Measurements from ENCODE around the gene ATP11A. TPM values are rescaled to one million over a fixed set of nuclear protein-coding genes. Genes with fewer than 3 reads are reported as not detected.

The ATP11A gene
- total RNA-seq, 1 experiment from 2014 or later = 80.4 TPM

DNA sequence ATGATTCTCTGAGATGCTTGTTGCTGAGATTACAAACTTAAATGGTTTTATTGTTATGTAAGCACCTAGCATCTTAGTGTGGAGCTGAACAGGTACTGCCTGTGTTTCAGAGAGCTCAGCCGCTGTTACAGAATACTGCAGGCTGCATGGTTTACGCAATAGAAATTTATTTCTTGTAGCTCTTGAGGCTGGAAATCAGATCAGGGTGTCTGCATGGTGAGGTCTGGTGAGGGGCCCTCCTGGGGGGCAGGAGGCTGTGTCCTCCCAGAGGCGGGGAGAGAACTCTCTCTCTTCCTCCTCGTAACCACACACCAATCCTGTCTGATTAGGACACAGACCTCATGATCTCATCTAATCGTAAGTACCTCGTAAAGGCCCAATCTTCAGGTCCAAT lies 13.1 kb downstream of the ATP11A start:
- H3K9ac ChIP-seq (ENCODE audit: low read length) = no peak overlapping the region
- no peaks in the 10 kb centered on the region for H3K27me3 ChIP-seq (ENCODE audit: insufficient read depth, low read length)
- no peak overlapping the region for H3K4me3 ChIP-seq (replicated peaks in 1 of 2; ENCODE audit: low read depth in 1 of 2, low read length in 2 of 2)
- H3K9me3 ChIP-seq (ENCODE audit: control insufficient read depth in 1 of 2, insufficient read depth in 1 of 2, low read depth in 1 of 2, low read length in 2 of 2) = no peaks in the 10 kb centered on the region
- RAD21 ChIA-PET (ENCODE audit: low non-redundant PET in 1 of 2, low total read pairs in 2 of 2, uncharacterized antibody in 2 of 2, unreplicated experiment in 2 of 2) = no interaction called here
- intact Hi-C loops (cut with micrococcal nuclease) = no loop called here
- POLR2A ChIA-PET = no interaction called here
- TF ChIP-seq TCF7L2 (IDR thresholded peaks at IDR 0.05; ENCODE audit: borderline replicate concordance, extremely low read depth, insufficient read depth, insufficient read length) (no peak), SIN3A (IDR thresholded peaks at IDR 0.05; ENCODE audit: low read depth) (no peak), ZFX (IDR thresholded peaks at IDR 0.05) (no peak), ZNF274 (IDR thresholded peaks at IDR 0.05; ENCODE audit: low read depth, low read length) (no peak), EZH2 (IDR thresholded peaks at IDR 0.05) (no peak), POLR2AphosphoS5 (IDR thresholded peaks at IDR 0.05; ENCODE audit: low read depth, low read length) (no peak)
- no peaks in the 10 kb centered on the region for H3K36me3 ChIP-seq (ENCODE audit: control insufficient read depth in 1 of 2, insufficient read depth in 2 of 2, low read length in 2 of 2)
- CTCF ChIA-PET = no interaction called here
- no peak overlapping the region for H2AFZ ChIP-seq (ENCODE audit: low read depth, low read length, poor library complexity, severe bottlenecking)
- no peaks in the 10 kb centered on the region for H3K9me2 ChIP-seq (ENCODE audit: insufficient read depth)
- BruUV-seq (replicated peaks) = no TSS peak
- DNase-seq (ENCODE audit: low read depth, low spot score) (no peak), ATAC-seq (no peak)
- no peaks in the 10 kb centered on the region for H4K20me1 ChIP-seq (ENCODE audit: insufficient read depth)
- no peak overlapping the region for H3K27ac ChIP-seq (ENCODE audit: low read depth, low read length)
- H3K4me2 ChIP-seq (ENCODE audit: low read length) = no peak overlapping the region
- H3K79me2 ChIP-seq (ENCODE audit: insufficient read depth, low read length) = peaks cover 84% of the 10 kb centered on the region
- H3K4me1 ChIP-seq (ENCODE audit: control insufficient read depth in 1 of 2, insufficient read depth in 2 of 2, low read length in 2 of 2) = no peaks in the 10 kb centered on the region

DNA sequence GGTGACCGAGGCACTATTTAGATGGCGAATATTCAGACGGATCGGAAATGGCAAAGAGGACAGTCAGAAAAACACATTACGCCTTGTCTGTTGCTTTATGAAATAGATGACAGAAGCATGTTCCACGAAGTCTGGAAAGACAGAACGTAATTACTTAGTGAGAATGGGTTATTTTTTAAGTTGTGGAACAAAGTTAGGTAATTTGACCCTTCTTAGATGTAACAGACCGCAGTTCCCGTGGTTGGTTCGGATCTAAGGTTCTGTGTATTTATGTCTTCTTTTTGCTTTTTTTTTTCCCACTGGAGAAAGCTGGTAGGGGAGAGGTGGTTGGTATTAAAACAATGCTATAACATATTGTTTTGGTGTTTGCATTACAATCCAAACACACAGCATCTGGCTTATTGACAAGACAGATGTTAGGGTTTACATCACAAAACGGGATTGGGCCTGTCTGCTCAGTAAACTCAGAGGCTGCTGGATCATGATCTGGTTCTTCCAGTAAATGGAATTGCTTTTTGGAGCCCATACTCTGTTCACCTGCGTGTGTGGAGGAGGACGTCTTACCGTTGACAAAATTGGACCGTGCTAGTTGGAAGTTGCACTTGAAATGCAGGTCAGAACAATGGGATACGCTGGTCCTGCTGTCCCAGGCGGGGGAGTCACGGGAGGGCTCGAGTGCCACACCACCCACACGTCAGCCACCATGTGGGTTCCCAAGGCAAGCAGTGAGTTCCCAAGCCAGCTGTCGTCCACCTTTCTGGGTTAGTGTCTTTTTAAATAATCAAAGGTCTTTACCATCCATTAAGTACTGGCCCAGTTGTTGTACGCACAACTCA lies 13.8 kb downstream of the ATP11A start:
- no peaks in the 10 kb centered on the region for H3K27me3 ChIP-seq (ENCODE audit: insufficient read depth, low read length)
- no peak overlapping the region for H3K9ac ChIP-seq (ENCODE audit: low read length)
- no peaks in the 10 kb centered on the region; a peak in 1 of 4 replicates for H3K4me1 ChIP-seq (ENCODE audit: control insufficient read depth in 1 of 2, insufficient read depth in 2 of 2, low read length in 2 of 2)
- intact Hi-C loops (cut with micrococcal nuclease) = no loop called here
- H3K27ac ChIP-seq (ENCODE audit: low read depth, low read length) = no peak overlapping the region
- BruUV-seq (replicated peaks) = no TSS peak
- CTCF ChIA-PET = no interaction called here
- ATAC-seq = no peak
- no peak overlapping the region for H3K4me3 ChIP-seq (replicated peaks in 1 of 2; ENCODE audit: low read depth in 1 of 2, low read length in 2 of 2)
- peaks cover 85% of the 10 kb centered on the region for H3K79me2 ChIP-seq (ENCODE audit: insufficient read depth, low read length)
- RAD21 ChIA-PET (ENCODE audit: low non-redundant PET in 1 of 2, low total read pairs in 2 of 2, uncharacterized antibody in 2 of 2, unreplicated experiment in 2 of 2) = no interaction called here
- H4K20me1 ChIP-seq (ENCODE audit: insufficient read depth) = no peaks in the 10 kb centered on the region
- H3K36me3 ChIP-seq (ENCODE audit: control insufficient read depth in 1 of 2, insufficient read depth in 2 of 2, low read length in 2 of 2) = no peaks in the 10 kb centered on the region
- H3K4me2 ChIP-seq (ENCODE audit: low read length) = no peak overlapping the region
- DNase-seq (ENCODE audit: low read depth, low spot score) = no peak
- H3K9me2 ChIP-seq (ENCODE audit: insufficient read depth) = no peaks in the 10 kb centered on the region
- no peaks in the 10 kb centered on the region for H3K9me3 ChIP-seq (ENCODE audit: control insufficient read depth in 1 of 2, insufficient read depth in 1 of 2, low read depth in 1 of 2, low read length in 2 of 2)
- H2AFZ ChIP-seq (ENCODE audit: low read depth, low read length, poor library complexity, severe bottlenecking) = no peak overlapping the region
- POLR2A ChIA-PET = no interaction called here
- TF ChIP-seq POLR2A (IDR thresholded peaks at IDR 0.05; ENCODE audit: borderline replicate concordance, extremely low read depth, insufficient read depth, insufficient read length) (no peak), CBX3 (IDR thresholded peaks at IDR 0.05; ENCODE audit: low read depth) (no peak), POLR2AphosphoS5 (IDR thresholded peaks at IDR 0.05; ENCODE audit: low read depth, low read length) (no peak), EZH2phosphoT487 (IDR thresholded peaks at IDR 0.05; ENCODE audit: borderline replicate concordance) (no peak), EGR1 (IDR thresholded peaks at IDR 0.05; ENCODE audit: low read depth) (no peak), REST (IDR thresholded peaks at IDR 0.05; ENCODE audit: low read depth) (no peak), YY1 (IDR thresholded peaks at IDR 0.05; ENCODE audit: extremely low read depth, insufficient replicate concordance, low read depth, low read length) (no peak), ZFX (IDR thresholded peaks at IDR 0.05) (no peak), SIN3A (IDR thresholded peaks at IDR 0.05; ENCODE audit: low read depth) (no peak), RAD21 (IDR thresholded peaks at IDR 0.05; ENCODE audit: low read depth) (no peak), ELF1 (IDR thresholded peaks at IDR 0.05; ENCODE audit: borderline replicate concordance, low read depth) (no peak), CEBPB (IDR thresholded peaks at IDR 0.05; ENCODE audit: low read depth) (no peak), FOSL1 (IDR thresholded peaks at IDR 0.05; ENCODE audit: low read depth) (no peak), JUND (IDR thresholded peaks at IDR 0.05) (no peak)
- TF ChIP-seq, protein P1, sequence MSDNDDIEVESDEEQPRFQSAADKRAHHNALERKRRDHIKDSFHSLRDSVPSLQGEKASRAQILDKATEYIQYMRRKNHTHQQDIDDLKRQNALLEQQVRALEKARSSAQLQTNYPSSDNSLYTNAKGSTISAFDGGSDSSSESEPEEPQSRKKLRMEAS (IDR thresholded peaks at IDR 0.05) = no peak
- TF ChIP-seq, protein P2, sequence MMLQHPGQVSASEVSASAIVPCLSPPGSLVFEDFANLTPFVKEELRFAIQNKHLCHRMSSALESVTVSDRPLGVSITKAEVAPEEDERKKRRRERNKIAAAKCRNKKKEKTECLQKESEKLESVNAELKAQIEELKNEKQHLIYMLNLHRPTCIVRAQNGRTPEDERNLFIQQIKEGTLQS (IDR thresholded peaks at IDR 0.05) = no peak

Measured in HCT116 (cell line).